Suprapubic skin (tissue), 4 donors: ENCODE data around the gene CYP2W1.
"Not testable (repeated sequence)": the region's sequence is repeated elsewhere in the genome, so short reads cannot be mapped to it uniquely, and the experiment has no call there.

Source experiments
- EP300 ChIP-seq: sonication (generic); formaldehyde crosslinking; IDR thresholded peaks from one replicate; pipeline ENCODE4 v1.6.1; 2017; ENCODE audit warnings: antibody characterized with exemption
- POLR2A ChIP-seq, 2 donors: fragments of 450-650 bp; IDR thresholded peaks; one replicate each; pipeline ENCODE4 v1.6.1; 2017; ENCODE audit warnings: antibody characterized with exemption in 2 of 2, mild to moderate bottlenecking in 2 of 2, moderate library complexity in 2 of 2
- POLR2AphosphoS5 ChIP-seq, 3 donors: sonication (generic); formaldehyde crosslinking; IDR thresholded peaks; one replicate each; pipeline ENCODE4 v1.6.1; 2017; ENCODE audit warnings: antibody characterized with exemption in 3 of 3
- TF ChIP-seq, protein P1 (sequence below), 2 donors: fragments of 200-600 bp in 1 of 2; fragments of 450-650 bp in 1 of 2; sonication (generic) in 1 of 2; IDR thresholded peaks; one replicate each; pipeline ENCODE4 v1.5.1; 2016 to 2019; ENCODE audit warnings: antibody characterized with exemption in 2 of 2, mild to moderate bottlenecking in 1 of 2, moderate library complexity in 1 of 2

GRCh38 chr7:1001069-1001770 lies 18.2 kb downstream of the CYP2W1 start:
- TF ChIP-seq, protein P1, sequence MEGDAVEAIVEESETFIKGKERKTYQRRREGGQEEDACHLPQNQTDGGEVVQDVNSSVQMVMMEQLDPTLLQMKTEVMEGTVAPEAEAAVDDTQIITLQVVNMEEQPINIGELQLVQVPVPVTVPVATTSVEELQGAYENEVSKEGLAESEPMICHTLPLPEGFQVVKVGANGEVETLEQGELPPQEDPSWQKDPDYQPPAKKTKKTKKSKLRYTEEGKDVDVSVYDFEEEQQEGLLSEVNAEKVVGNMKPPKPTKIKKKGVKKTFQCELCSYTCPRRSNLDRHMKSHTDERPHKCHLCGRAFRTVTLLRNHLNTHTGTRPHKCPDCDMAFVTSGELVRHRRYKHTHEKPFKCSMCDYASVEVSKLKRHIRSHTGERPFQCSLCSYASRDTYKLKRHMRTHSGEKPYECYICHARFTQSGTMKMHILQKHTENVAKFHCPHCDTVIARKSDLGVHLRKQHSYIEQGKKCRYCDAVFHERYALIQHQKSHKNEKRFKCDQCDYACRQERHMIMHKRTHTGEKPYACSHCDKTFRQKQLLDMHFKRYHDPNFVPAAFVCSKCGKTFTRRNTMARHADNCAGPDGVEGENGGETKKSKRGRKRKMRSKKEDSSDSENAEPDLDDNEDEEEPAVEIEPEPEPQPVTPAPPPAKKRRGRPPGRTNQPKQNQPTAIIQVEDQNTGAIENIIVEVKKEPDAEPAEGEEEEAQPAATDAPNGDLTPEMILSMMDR (IDR thresholded peaks at IDR 0.05), result not testable (repeated sequence)
- not testable (repeated sequence) for TF ChIP-seq POLR2AphosphoS5 (IDR thresholded peaks at IDR 0.05); EP300; POLR2A (IDR thresholded peaks at IDR 0.05)
